Panc1 (cell line): Measurements from ENCODE around the gene SPO11.

Experiments
- CTCF ChIP-seq: fragments of 450-650 bp; IDR thresholded peaks from 2 replicates; pipeline ENCODE4 v1.5.1; 2017; ENCODE audit warnings: mild to moderate bottlenecking
- POLR2AphosphoS5 ChIP-seq: IDR thresholded peaks from 2 replicates; pipeline ENCODE4 v1.6.1; 2012; ENCODE audit warnings: mild to moderate bottlenecking, low read depth, low read length, moderate library complexity
- REST ChIP-seq, 2 experiments: IDR thresholded peaks; 2 replicates each; pipeline ENCODE4 v1.6.1; 2011 to 2012; ENCODE audit warnings: low read depth in 2 of 2, control low read depth in 1 of 2, low read length in 1 of 2, mild to moderate bottlenecking in 1 of 2, moderate library complexity in 1 of 2; ENCODE audit not compliant: insufficient read depth in 1 of 2
- SIN3A ChIP-seq: IDR thresholded peaks from 2 replicates; pipeline ENCODE4 v1.6.1; 2012; ENCODE audit warnings: low read depth, mild to moderate bottlenecking, low read length, moderate library complexity, borderline replicate concordance; ENCODE audit not compliant: insufficient read depth
- TCF7L2 ChIP-seq: IDR thresholded peaks from 2 replicates; pipeline ENCODE4 v1.6.1; 2011; ENCODE audit warnings: mild to moderate bottlenecking, low read depth, low read length, inconsistent platforms

- TF ChIP-seq CTCF, result no peak
- TF ChIP-seq TCF7L2, result no peak
- TF ChIP-seq POLR2AphosphoS5, result no peak
- TF ChIP-seq SIN3A, result no peak
- no peak for TF ChIP-seq REST (IDR thresholded peaks at IDR 0.05; ENCODE audit: insufficient read depth in 1 of 2, low read depth in 2 of 2, low read length in 1 of 2)
Measured at GRCh38 chr20:57292611-57293010, 37.0 kb upstream of the SPO11 start.
